IMR-90 (cell line): Measurements from ENCODE around the gene AHNAK2. TPM values are rescaled to one million over a fixed set of nuclear protein-coding genes. Genes with fewer than 3 reads are reported as not detected.

Experiments used
- ATAC-seq: fragments of 200-7000 bp; cut with Tn5 transposase; 2 replicates; pipeline ENCODE4 v1.9.1; 2020; ENCODE audit warnings: low read depth, mild to moderate bottlenecking, moderate library complexity
- BruUV-seq: library from RNA; stranded (reverse); fragments of 400-500 nt; replicated peaks from 2 replicates; lab custom pipeline; 2021; lab: Mats Ljungman, UMichigan
- CTCF ChIA-PET: fragments of 300-600 bp; formaldehyde crosslinking; extraction: SDS; loops from one replicate; lab custom pipeline; 2021; ENCODE audit warnings: antibody characterized with exemption; lab: Yijun Ruan, JAX
- POLR2A ChIA-PET: fragments of 300-600 bp; sonication (Branson Sonifier 250); formaldehyde crosslinking; loops from one replicate; lab custom pipeline; 2022; ENCODE audit warnings: antibody characterized with exemption; ENCODE audit not compliant: unreplicated experiment; lab: Charles Lee
- DNase-seq: peaks from one replicate; pipeline ENCODE4 v3.0.0; 2013
- H2AFZ ChIP-seq: replicated peaks from 2 replicates; pipeline ENCODE3; 2013; ENCODE audit warnings: low read length, mild to moderate bottlenecking; ENCODE audit not compliant: poor library complexity
- H2AK5ac ChIP-seq: 2 replicates; pipeline ENCODE4 v1.6.1; 2013; ENCODE audit warnings: low read depth, low read length, inconsistent platforms
- H2AK9ac ChIP-seq: replicated peaks from 2 replicates; pipeline ENCODE3; 2013; ENCODE audit warnings: mild to moderate bottlenecking, low read depth, low read length, moderate library complexity; ENCODE audit not compliant: poor library complexity
- H2BK120ac ChIP-seq: 2 replicates; pipeline ENCODE4 v1.6.1; 2013; ENCODE audit warnings: low read depth, low read length, inconsistent platforms
- H2BK15ac ChIP-seq: 3 replicates; pipeline ENCODE4 v1.6.1; 2013; ENCODE audit warnings: low read depth, low read length, inconsistent platforms
- H2BK20ac ChIP-seq: 2 replicates; pipeline ENCODE4 v1.6.1; 2013; ENCODE audit warnings: low read depth, mild to moderate bottlenecking, inconsistent platforms, low read length, moderate library complexity
- H2BK5ac ChIP-seq: 2 replicates; pipeline ENCODE4 v1.6.1; 2013; ENCODE audit warnings: mild to moderate bottlenecking, low read depth, low read length, inconsistent platforms; ENCODE audit not compliant: poor library complexity, severe bottlenecking
- H3K14ac ChIP-seq: replicated peaks from 2 replicates; pipeline ENCODE4 v1.6.1; 2013; ENCODE audit warnings: low read depth, low read length, inconsistent platforms
- H3K18ac ChIP-seq: 2 replicates; pipeline ENCODE4 v1.6.1; 2013; ENCODE audit warnings: low read depth, low read length, control low read depth
- H3K23ac ChIP-seq: 2 replicates; pipeline ENCODE4 v1.6.1; 2013; ENCODE audit warnings: low read depth, low read length, inconsistent platforms
- H3K27ac ChIP-seq: 2 replicates; pipeline ENCODE4 v1.5.1; 2013; ENCODE audit warnings: mild to moderate bottlenecking, control low read depth, low read length; ENCODE audit not compliant: insufficient read depth
- H3K27me3 ChIP-seq: 2 replicates; pipeline ENCODE4 v1.6.1; 2013; ENCODE audit warnings: low read length; ENCODE audit not compliant: control insufficient read depth, insufficient read depth
- H3K36me3 ChIP-seq: 2 replicates; pipeline ENCODE4 v1.6.1; 2013; ENCODE audit warnings: low read length, mixed read lengths; ENCODE audit not compliant: control insufficient read depth, insufficient read depth
- H3K4ac ChIP-seq: 2 replicates; pipeline ENCODE4 v1.6.1; 2013; ENCODE audit warnings: low read depth, low read length, inconsistent platforms
- H3K4me1 ChIP-seq: 2 replicates; pipeline ENCODE4 v1.6.1; 2013; ENCODE audit warnings: low read length, mixed read lengths; ENCODE audit not compliant: control insufficient read depth, insufficient read depth
- H3K4me2 ChIP-seq: 2 replicates; pipeline ENCODE4 v1.6.1; 2013; ENCODE audit warnings: low read depth, mild to moderate bottlenecking, control low read depth, low read length, moderate library complexity
- H3K4me3 ChIP-seq: 2 replicates; pipeline ENCODE4 v1.5.1; 2013; ENCODE audit warnings: low read depth, mild to moderate bottlenecking, control low read depth, low read length, moderate library complexity; ENCODE audit not compliant: insufficient read depth
- H3K56ac ChIP-seq: 2 replicates; pipeline ENCODE4 v1.6.1; 2013; ENCODE audit warnings: low read length, inconsistent platforms; ENCODE audit not compliant: insufficient read depth; ENCODE audit errors: extremely low read depth
- H3K79me1 ChIP-seq, 2 experiments: 2 replicates each; pipeline ENCODE4 v1.6.1; 2013; ENCODE audit warnings: low read length in 2 of 2, inconsistent platforms in 1 of 2, low read depth in 1 of 2
- H3K9ac ChIP-seq: 2 replicates; pipeline ENCODE4 v1.6.1; 2013; ENCODE audit warnings: low read depth, low read length, control low read depth
- H3K9me1 ChIP-seq: 2 replicates; pipeline ENCODE4 v1.6.1; 2013; ENCODE audit warnings: low read length, inconsistent platforms; ENCODE audit not compliant: insufficient read depth
- H3K9me3 ChIP-seq: 2 replicates; pipeline ENCODE4 v1.6.1; 2013; ENCODE audit warnings: low read length; ENCODE audit not compliant: control insufficient read depth, insufficient read depth
- H4K20me1 ChIP-seq: 2 replicates; pipeline ENCODE4 v1.6.1; 2013; ENCODE audit warnings: low read length, inconsistent platforms; ENCODE audit not compliant: insufficient read depth
- H4K5ac ChIP-seq: 2 replicates; pipeline ENCODE4 v1.6.1; 2013; ENCODE audit warnings: mild to moderate bottlenecking, low read depth, low read length, control low read depth
- H4K8ac ChIP-seq, 2 experiments: 2 replicates each; pipeline ENCODE4 v1.6.1; 2013; ENCODE audit warnings: low read depth in 2 of 2, low read length in 2 of 2, control low read depth in 1 of 2, inconsistent platforms in 1 of 2
- H4K91ac ChIP-seq: 2 replicates; pipeline ENCODE4 v1.6.1; 2013; ENCODE audit warnings: low read depth, low read length, inconsistent platforms; ENCODE audit not compliant: insufficient read depth
- BHLHE40 ChIP-seq: fragments of 150-350 bp; IDR thresholded peaks from 2 replicates; pipeline ENCODE4 v1.6.1; 2016; ENCODE audit warnings: mild to moderate bottlenecking, low read depth, low read length
- CEBPB ChIP-seq: IDR thresholded peaks from 2 replicates; pipeline ENCODE4 v1.6.1; 2012; ENCODE audit warnings: low read depth, low read length, improper control_type of control experiment
- FOS ChIP-seq: fragments of 150-350 bp; IDR thresholded peaks from 2 replicates; pipeline ENCODE4 v1.6.1; 2016; ENCODE audit warnings: low read depth, low read length
- MAZ ChIP-seq: IDR thresholded peaks from 2 replicates; pipeline ENCODE4 v1.6.1; 2012; ENCODE audit warnings: low read depth, mild to moderate bottlenecking, low read length, improper control_type of control experiment, moderate library complexity, borderline replicate concordance
- MXI1 ChIP-seq: IDR thresholded peaks from 2 replicates; pipeline ENCODE4 v1.6.1; 2012; ENCODE audit warnings: low read depth, mild to moderate bottlenecking, low read length, moderate library complexity, borderline replicate concordance
- POLR2A ChIP-seq: IDR thresholded peaks from 2 replicates; pipeline ENCODE4 v1.6.1; 2012; ENCODE audit warnings: mild to moderate bottlenecking, low read depth, low read length
- RAD21 ChIP-seq: IDR thresholded peaks from 2 replicates; pipeline ENCODE4 v1.6.1; 2012; ENCODE audit warnings: low read length, improper control_type of control experiment
- RCOR1 ChIP-seq: IDR thresholded peaks from 2 replicates; pipeline ENCODE4 v1.6.1; 2012; ENCODE audit warnings: mild to moderate bottlenecking, low read length, improper control_type of control experiment; ENCODE audit not compliant: insufficient replicate concordance
- SMC3 ChIP-seq: fragments of 150-350 bp; IDR thresholded peaks from 2 replicates; pipeline ENCODE4 v1.6.1; 2016; ENCODE audit warnings: low read depth, mild to moderate bottlenecking, antibody characterized with exemption, low read length, moderate library complexity
- WGBS, 2 experiments: methylation state at CpG; one replicate each; pipeline versions ENCODE4 v1.1.5 to v1.1.7; 2013; ENCODE audit warnings: missing lambda C conversion rate in 2 of 2; ENCODE audit not compliant: insufficient read length in 1 of 2; ENCODE audit errors: extremely low coverage in 2 of 2; 5-methylcytosine and 5-hydroxymethylcytosine counted together
- dilution Hi-C: fragments of 300-500 bp; cut with HindIII; formaldehyde crosslinking; loops from one replicate; pipeline ENCODE4 v1.14.3; 2018; ENCODE audit warnings: low sequenced_read_pairs; ENCODE audit not compliant: unreplicated experiment
- in situ Hi-C: fragments of 300-500 bp; cut with MboI; formaldehyde crosslinking; loops from 3 replicates; pipeline ENCODE4 v1.14.3; 2019; ENCODE audit warnings: low sequenced_read_pairs, inconsistent platforms, mixed read lengths
- intact Hi-C: fragments of 100-400 bp; cut with micrococcal nuclease; formaldehyde crosslinking; loops from 2 replicates; pipeline ENCODE4 v1.10.0; 2022
- polyA plus RNA-seq, 3 experiments: library from polyadenylated mRNA; depleted of rRNA; stranded (reverse); fragments of >200 nt; gene quantifications; 2 replicates each; pipeline ENCODE4 v1.2.3, GENCODE V29; 2012; ENCODE audit warnings: low replicate concordance in 1 of 3
- total RNA-seq: library from RNA; depleted of rRNA; stranded (reverse); fragments of >200 nt; gene quantifications from 2 replicates; pipeline ENCODE4 v1.2.3, GENCODE V29; 2012
- TF ChIP-seq, protein P1 (sequence below): conservative IDR thresholded peaks from 2 replicates; pipeline ENCODE4 v1.5.1; 2012; ENCODE audit warnings: mild to moderate bottlenecking, low read depth, low read length, improper control_type of control experiment
- TF ChIP-seq, protein P2 (sequence below): fragments of 150-350 bp; IDR thresholded peaks from 2 replicates; pipeline ENCODE4 v1.6.1; 2016; ENCODE audit warnings: low read depth, mild to moderate bottlenecking, low read length, moderate library complexity, borderline replicate concordance
- TF ChIP-seq, protein P3 (sequence below): fragments of 150-350 bp; IDR thresholded peaks from 2 replicates; pipeline ENCODE4 v1.6.1; 2017; ENCODE audit warnings: mild to moderate bottlenecking, antibody characterized with exemption, low read length, low read depth

AHNAK2 gene
- total and polyA plus RNA-seq, 2 of the 4 experiments (the other 2 are of a cell fraction): 2.6 to 7.9 TPM

DNA sequence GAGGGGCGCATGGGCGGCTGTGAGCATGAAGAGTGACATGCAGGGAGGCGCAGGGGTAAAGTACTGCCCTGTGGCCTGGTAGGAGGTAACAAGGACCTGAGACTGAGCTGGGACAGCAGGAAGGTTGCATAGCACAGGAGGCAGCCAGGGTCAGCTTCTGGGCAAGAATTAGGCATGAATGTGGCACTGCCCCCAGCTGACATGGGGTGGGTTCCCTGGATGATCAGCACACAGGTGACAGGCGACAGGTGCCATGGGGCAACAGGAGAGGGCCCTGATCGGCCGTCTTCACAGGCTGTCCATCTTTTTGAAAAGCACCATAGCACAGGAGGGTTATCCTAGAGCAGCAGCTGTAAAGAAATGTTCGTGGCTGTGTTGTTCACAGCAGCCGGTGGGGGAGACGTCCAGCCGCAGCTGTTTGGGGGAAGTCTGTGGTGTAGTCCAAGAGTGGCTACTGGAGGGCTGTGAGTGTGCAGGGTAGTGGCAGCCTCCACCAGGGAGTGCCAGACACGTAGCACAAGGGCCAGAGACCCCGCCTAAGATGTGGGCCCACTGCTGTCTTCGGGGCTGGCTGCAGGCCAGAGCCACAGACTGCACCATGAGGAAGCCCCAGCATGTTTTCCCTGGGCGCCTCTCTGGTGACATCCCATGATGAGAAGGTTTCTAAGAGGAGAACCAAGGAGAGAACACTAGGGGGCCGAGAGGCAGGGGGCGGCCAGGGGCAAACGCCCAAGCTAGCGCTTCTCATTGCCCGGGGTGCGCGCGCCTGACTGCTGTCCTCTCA is 15.8 kb upstream of the AHNAK2 start:
- ATAC-seq (no peak), DNase-seq (no peak)
- dilution Hi-C loops: no loop called here

More for the DNA sequence above, 15.8 kb upstream of the AHNAK2 start:
- intact Hi-C loops (no loop called here), in situ Hi-C loops (no loop called here)
- Histone ChIP-seq H3K9me3 (no peaks in the 10 kb centered on the region), H4K91ac (no peak overlapping the region), H3K36me3 (peaks cover 10% of the 10 kb centered on the region; the same call in 1 of the 2 replicates), H2BK120ac (no peak overlapping the region), H2BK20ac (no peak overlapping the region), H2BK5ac (no peak overlapping the region), H4K20me1 (no peaks in the 10 kb centered on the region), H3K9me1 (peaks cover 2% of the 10 kb centered on the region; the same call in 1 of the 2 replicates), H3K9ac (no peak overlapping the region), H3K79me1 (peaks cover 0 to 2% of the 10 kb centered on the region in 2 experiments; a peak in 1 of 4 replicates), H3K4ac (no peak overlapping the region), H3K4me3 (no peak overlapping the region), H2BK15ac (no peak overlapping the region), H3K23ac (no peak overlapping the region), H3K14ac (no peak overlapping the region), H3K56ac (no peak overlapping the region), H3K4me2 (no peak overlapping the region), H2AFZ (no peak overlapping the region), H3K27me3 (no peaks in the 10 kb centered on the region), H2AK5ac (no peak overlapping the region), H4K8ac (no peak overlapping the region), H2AK9ac (peak overlapping the region; percentile 13), H3K4me1 (no peaks in the 10 kb centered on the region), H3K18ac (no peak overlapping the region), H3K27ac (no peak overlapping the region), H4K5ac (no peak overlapping the region)
- POLR2A ChIA-PET: no interaction called here
- 89% methylated on average over 12 of the region's 22 CpGs; no CpG with 5 or more reads in 1 of the 2 experiments for WGBS, 2 experiments
- BruUV-seq: no TSS peak
- TF ChIP-seq, protein P1, sequence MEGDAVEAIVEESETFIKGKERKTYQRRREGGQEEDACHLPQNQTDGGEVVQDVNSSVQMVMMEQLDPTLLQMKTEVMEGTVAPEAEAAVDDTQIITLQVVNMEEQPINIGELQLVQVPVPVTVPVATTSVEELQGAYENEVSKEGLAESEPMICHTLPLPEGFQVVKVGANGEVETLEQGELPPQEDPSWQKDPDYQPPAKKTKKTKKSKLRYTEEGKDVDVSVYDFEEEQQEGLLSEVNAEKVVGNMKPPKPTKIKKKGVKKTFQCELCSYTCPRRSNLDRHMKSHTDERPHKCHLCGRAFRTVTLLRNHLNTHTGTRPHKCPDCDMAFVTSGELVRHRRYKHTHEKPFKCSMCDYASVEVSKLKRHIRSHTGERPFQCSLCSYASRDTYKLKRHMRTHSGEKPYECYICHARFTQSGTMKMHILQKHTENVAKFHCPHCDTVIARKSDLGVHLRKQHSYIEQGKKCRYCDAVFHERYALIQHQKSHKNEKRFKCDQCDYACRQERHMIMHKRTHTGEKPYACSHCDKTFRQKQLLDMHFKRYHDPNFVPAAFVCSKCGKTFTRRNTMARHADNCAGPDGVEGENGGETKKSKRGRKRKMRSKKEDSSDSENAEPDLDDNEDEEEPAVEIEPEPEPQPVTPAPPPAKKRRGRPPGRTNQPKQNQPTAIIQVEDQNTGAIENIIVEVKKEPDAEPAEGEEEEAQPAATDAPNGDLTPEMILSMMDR: no peak
- no peak for TF ChIP-seq MXI1
- TF ChIP-seq, protein P2, sequence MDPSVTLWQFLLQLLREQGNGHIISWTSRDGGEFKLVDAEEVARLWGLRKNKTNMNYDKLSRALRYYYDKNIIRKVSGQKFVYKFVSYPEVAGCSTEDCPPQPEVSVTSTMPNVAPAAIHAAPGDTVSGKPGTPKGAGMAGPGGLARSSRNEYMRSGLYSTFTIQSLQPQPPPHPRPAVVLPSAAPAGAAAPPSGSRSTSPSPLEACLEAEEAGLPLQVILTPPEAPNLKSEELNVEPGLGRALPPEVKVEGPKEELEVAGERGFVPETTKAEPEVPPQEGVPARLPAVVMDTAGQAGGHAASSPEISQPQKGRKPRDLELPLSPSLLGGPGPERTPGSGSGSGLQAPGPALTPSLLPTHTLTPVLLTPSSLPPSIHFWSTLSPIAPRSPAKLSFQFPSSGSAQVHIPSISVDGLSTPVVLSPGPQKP: no peak
- TF ChIP-seq, protein P3, sequence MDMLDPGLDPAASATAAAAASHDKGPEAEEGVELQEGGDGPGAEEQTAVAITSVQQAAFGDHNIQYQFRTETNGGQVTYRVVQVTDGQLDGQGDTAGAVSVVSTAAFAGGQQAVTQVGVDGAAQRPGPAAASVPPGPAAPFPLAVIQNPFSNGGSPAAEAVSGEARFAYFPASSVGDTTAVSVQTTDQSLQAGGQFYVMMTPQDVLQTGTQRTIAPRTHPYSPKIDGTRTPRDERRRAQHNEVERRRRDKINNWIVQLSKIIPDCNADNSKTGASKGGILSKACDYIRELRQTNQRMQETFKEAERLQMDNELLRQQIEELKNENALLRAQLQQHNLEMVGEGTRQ: no peak
- TF ChIP-seq RAD21: no peak
- no peak for TF ChIP-seq FOS
- no peak for TF ChIP-seq POLR2A
- TF ChIP-seq CEBPB: no peak
- no peak for TF ChIP-seq SMC3
- no peak for TF ChIP-seq BHLHE40
- TF ChIP-seq RCOR1: no peak
- TF ChIP-seq MAZ: no peak
- CTCF ChIA-PET: no interaction called here
